HepG2 (cell line): ENCODE measurements around the gene DEFB112. TPM values are rescaled to one million over a fixed set of nuclear protein-coding genes. Genes with fewer than 3 reads are reported as not detected.
A peak's percentile ranks its signal among the peaks of the same experiment; 100 is the strongest.

ENCODE experiments used
- ARNT ChIP-seq: fragments of 450-650 bp; IDR thresholded peaks from 2 replicates; pipeline ENCODE4 v1.6.1; 2017
- ATM ChIP-seq: fragments of 450-650 bp; IDR thresholded peaks from 2 replicates; pipeline ENCODE4 v1.7.1; 2017; ENCODE audit warnings: mild to moderate bottlenecking, borderline replicate concordance
- CHCHD3 ChIP-seq: sonication (generic); formaldehyde crosslinking; IDR thresholded peaks from 2 replicates; pipeline ENCODE4 v1.8.0; 2022; ENCODE audit warnings: mild to moderate bottlenecking, missing genetic modification reagents, moderate library complexity
- EED ChIP-seq: sonication (generic); formaldehyde crosslinking; IDR thresholded peaks from 2 replicates; pipeline ENCODE4 v1.5.0; 2020; ENCODE audit warnings: mild to moderate bottlenecking, missing genetic modification reagents
- FOXK2 ChIP-seq: fragments of 450-650 bp; IDR thresholded peaks from 2 replicates; pipeline ENCODE4 v1.6.1; 2016
- GPN1 ChIP-seq: sonication (generic); formaldehyde crosslinking; IDR thresholded peaks from 2 replicates; pipeline ENCODE4 v1.5.1; 2020; ENCODE audit warnings: missing genetic modification reagents, borderline replicate concordance
- HOXA3 ChIP-seq: sonication (generic); formaldehyde crosslinking; IDR thresholded peaks from 2 replicates; pipeline ENCODE4 v1.5.0; 2020; ENCODE audit warnings: missing genetic modification reagents
- LCORL ChIP-seq, 2 experiments: fragments of 450-650 bp in 1 of 2; sonication (generic) in 1 of 2; formaldehyde crosslinking in 1 of 2; IDR thresholded peaks; 2 replicates each; pipeline versions ENCODE4 v1.5.0 to v1.6.1; 2017 to 2020; ENCODE audit warnings: antibody characterized with exemption in 1 of 2, missing genetic modification reagents in 1 of 2
- MAX ChIP-seq: IDR thresholded peaks from 2 replicates; pipeline ENCODE4 v1.6.1; 2012; ENCODE audit warnings: inconsistent platforms
- PLRG1 ChIP-seq: fragments of 450-650 bp; conservative IDR thresholded peaks from 2 replicates; pipeline ENCODE4 v1.6.1; 2016
- RFX3 ChIP-seq: IDR thresholded peaks from 2 replicates; pipeline ENCODE4 v1.6.1; 2016; ENCODE audit warnings: missing biosample characterization, missing genetic modification reagents
- SATB2 ChIP-seq: sonication (generic); formaldehyde crosslinking; IDR thresholded peaks from 2 replicates; pipeline ENCODE4 v1.5.0; 2020; ENCODE audit warnings: missing genetic modification reagents
- SMARCC2 ChIP-seq: fragments of 450-650 bp; IDR thresholded peaks from 2 replicates; pipeline ENCODE4 v1.6.1; 2017; ENCODE audit warnings: antibody characterized with exemption, mild to moderate bottlenecking
- SOX13 ChIP-seq, 3 experiments: fragments of 450-650 bp in 1 of 3; sonication (generic) in 1 of 3; formaldehyde crosslinking in 1 of 3; IDR thresholded peaks in 2 of 3; conservative IDR thresholded peaks in 1 of 3; 2 replicates each; pipeline versions ENCODE4 v1.5.0 to v1.6.1; 2016 to 2020; ENCODE audit warnings: antibody characterized with exemption in 1 of 3, mild to moderate bottlenecking in 1 of 3, missing compliant biosample characterization in 1 of 3, missing genetic modification reagents in 1 of 3, moderate library complexity in 1 of 3
- SSRP1 ChIP-seq: IDR thresholded peaks from 2 replicates; pipeline ENCODE4 v1.6.1; 2016; ENCODE audit warnings: control low read depth
- TFDP1 ChIP-seq: IDR thresholded peaks from 2 replicates; pipeline ENCODE4 v1.6.1; 2016; ENCODE audit warnings: missing compliant biosample characterization, missing genetic modification reagents, borderline replicate concordance
- TRIM24 ChIP-seq: sonication (generic); formaldehyde crosslinking; IDR thresholded peaks from 2 replicates; pipeline ENCODE4 v1.8.0; 2022; ENCODE audit warnings: mild to moderate bottlenecking, missing genetic modification reagents
- ZBTB49 ChIP-seq: sonication (generic); formaldehyde crosslinking; IDR thresholded peaks from 2 replicates; pipeline ENCODE4 v1.4.0; 2020; ENCODE audit warnings: missing genetic modification reagents, borderline replicate concordance
- ZNF34 ChIP-seq: sonication (generic); formaldehyde crosslinking; IDR thresholded peaks from 2 replicates; pipeline ENCODE4 v1.4.0; 2020; ENCODE audit warnings: mild to moderate bottlenecking, missing genetic modification reagents, borderline replicate concordance
- ZNF350 ChIP-seq: sonication (generic); formaldehyde crosslinking; IDR thresholded peaks from 2 replicates; pipeline ENCODE4 v1.4.0; 2020; ENCODE audit warnings: mild to moderate bottlenecking, low read depth, missing genetic modification reagents, borderline replicate concordance
- ZNF605 ChIP-seq: sonication (generic); formaldehyde crosslinking; IDR thresholded peaks from 2 replicates; pipeline ENCODE4 v1.8.0; 2022; ENCODE audit warnings: mild to moderate bottlenecking, missing genetic modification reagents
- ZNF703 ChIP-seq: sonication (generic); formaldehyde crosslinking; IDR thresholded peaks from 2 replicates; pipeline ENCODE4 v1.5.1; 2020; ENCODE audit warnings: missing genetic modification reagents, mild to moderate bottlenecking, moderate library complexity, borderline replicate concordance
- ZNF766 ChIP-seq: sonication (generic); formaldehyde crosslinking; IDR thresholded peaks from 2 replicates; pipeline ENCODE4 v1.5.0; 2020; ENCODE audit warnings: missing genetic modification reagents, borderline replicate concordance
- polyA plus RNA-seq, 8 experiments: library from polyadenylated mRNA; depleted of rRNA in 3 of 8; stranded (reverse) in 7 of 8; unstranded in 1 of 8; fragments of >200 nt; fragmentation: Illumina TruSeq in 4 of 8; extraction: Trizol in 4 of 8; gene quantifications; 2 replicates each; pipeline versions ENCODE4 v1.2.1 to v1.2.3, GENCODE V29; 2011 to 2016; ENCODE audit warnings: low read depth in 4 of 8, missing spikeins in 1 of 8, mixed read lengths in 1 of 8; ENCODE audit not compliant: insufficient read depth in 1 of 8
- total RNA-seq, 5 experiments: library from RNA; depleted of rRNA; stranded (reverse); fragments of >200 nt; fragmentation: Illumina TruSeq; extraction: Trizol; gene quantifications; 2 replicates each; pipeline ENCODE4 v1.2.3, GENCODE V29; 2016; ENCODE audit warnings: low read depth in 1 of 5
- TF ChIP-seq, protein P1 (sequence below): sonication (generic); formaldehyde crosslinking; IDR thresholded peaks from 2 replicates; pipeline ENCODE4 v1.4.0; 2020; ENCODE audit warnings: low read depth, mild to moderate bottlenecking, missing genetic modification reagents
- TF ChIP-seq, protein P2 (sequence below): IDR thresholded peaks from 2 replicates; pipeline ENCODE4 v1.6.1; 2016; ENCODE audit warnings: missing biosample characterization, missing genetic modification reagents, low read depth

The DEFB112 gene
- total and polyA plus RNA-seq, 2 of the 13 experiments (the other 11 are each of a cell fraction or from before 2014, with no cell fraction given): not detected

DNA sequence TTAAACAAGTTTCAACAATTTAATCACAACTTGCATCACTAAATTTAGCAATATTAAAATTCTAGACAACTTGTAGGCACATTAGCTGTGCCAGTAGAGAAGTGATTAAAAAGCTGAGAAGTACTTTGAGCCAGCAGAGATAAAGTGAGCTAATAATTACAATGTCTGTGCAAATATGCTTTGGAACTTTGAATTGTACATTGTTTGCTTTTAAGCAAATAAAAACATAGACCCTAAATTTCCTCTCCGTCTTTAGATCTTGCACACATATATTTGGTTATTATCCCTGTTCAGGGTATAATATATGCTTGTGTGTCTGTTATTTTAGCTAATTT is 44.2 kb upstream of the DEFB112 start (continued):
- peak; percentile 65; the same call in 1 of the 2 replicates for TF ChIP-seq SOX13 (IDR thresholded peaks at IDR 0.05)
- TF ChIP-seq SOX13 (CRISPR knock-in tag; conservative IDR thresholded peaks at IDR 0.05 in 1 of 2, IDR thresholded peaks at IDR 0.05 in 1 of 2): peak in 1 of 2 experiments; percentile 92; a peak in 2 of 4 replicates
- TF ChIP-seq, protein P1, sequence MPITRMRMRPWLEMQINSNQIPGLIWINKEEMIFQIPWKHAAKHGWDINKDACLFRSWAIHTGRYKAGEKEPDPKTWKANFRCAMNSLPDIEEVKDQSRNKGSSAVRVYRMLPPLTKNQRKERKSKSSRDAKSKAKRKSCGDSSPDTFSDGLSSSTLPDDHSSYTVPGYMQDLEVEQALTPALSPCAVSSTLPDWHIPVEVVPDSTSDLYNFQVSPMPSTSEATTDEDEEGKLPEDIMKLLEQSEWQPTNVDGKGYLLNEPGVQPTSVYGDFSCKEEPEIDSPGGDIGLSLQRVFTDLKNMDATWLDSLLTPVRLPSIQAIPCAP (CRISPR knock-in tag): no peak
- TF ChIP-seq SATB2 (CRISPR knock-in tag): peak; percentile 83; the same call in 1 of the 2 replicates
- TF ChIP-seq SMARCC2: no peak
- TF ChIP-seq, protein P2, sequence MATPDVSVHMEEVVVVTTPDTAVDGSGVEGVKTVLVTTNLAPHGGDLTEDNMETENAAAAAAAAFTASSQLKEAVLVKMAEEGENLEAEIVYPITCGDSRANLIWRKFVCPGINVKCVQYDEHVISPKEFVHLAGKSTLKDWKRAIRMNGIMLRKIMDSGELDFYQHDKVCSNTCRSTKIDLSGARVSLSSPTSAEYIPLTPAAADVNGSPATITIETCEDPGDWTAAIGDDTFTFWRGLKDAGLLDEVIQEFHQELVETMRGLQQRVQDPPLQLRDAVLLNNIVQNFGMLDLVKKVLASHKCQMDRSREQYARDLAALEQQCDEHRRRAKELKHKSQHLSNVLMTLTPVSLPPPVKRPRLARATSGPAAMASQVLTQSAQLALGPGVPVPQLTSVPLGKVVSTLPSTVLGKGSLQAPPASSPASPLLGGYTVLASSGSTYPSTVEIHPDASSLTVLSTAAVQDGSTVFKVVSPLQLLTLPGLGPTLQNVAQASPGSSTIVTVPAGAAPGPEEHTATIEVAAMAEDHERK (CRISPR knock-in tag): no peak
- TF ChIP-seq ZNF605: no peak
- TF ChIP-seq FOXK2: no peak
- no peak for TF ChIP-seq ZNF34 (CRISPR knock-in tag)
- no peak for TF ChIP-seq TFDP1
- TF ChIP-seq ZNF350 (CRISPR knock-in tag): no peak
- TF ChIP-seq TRIM24 (CRISPR knock-in tag): no peak
- TF ChIP-seq EED (CRISPR knock-in tag): no peak
- TF ChIP-seq HOXA3 (CRISPR knock-in tag): no peak
- TF ChIP-seq SSRP1: no peak
- TF ChIP-seq GPN1 (CRISPR knock-in tag): no peak
- TF ChIP-seq ZNF703 (CRISPR knock-in tag): no peak
- no peak for TF ChIP-seq ARNT
- TF ChIP-seq LCORL (IDR thresholded peaks at IDR 0.05): 0 out of 2 replicates have a peak, but pooled peaks have one; percentile 14
- peak; percentile 12; the same call in 1 of the 2 replicates for TF ChIP-seq LCORL (CRISPR knock-in tag; IDR thresholded peaks at IDR 0.05)
- TF ChIP-seq ZBTB49 (CRISPR knock-in tag): no peak
- TF ChIP-seq ZNF766: no peak
- no peak; the same call in 1 of the 2 replicates for TF ChIP-seq MAX
- TF ChIP-seq RFX3 (CRISPR knock-in tag): no peak
- no peak for TF ChIP-seq ATM
- TF ChIP-seq PLRG1: no peak
- TF ChIP-seq CHCHD3 (CRISPR knock-in tag): no peak
